Stimulated activated CD8-positive, alpha-beta memory T cell treated with anti-CD3 and anti-CD28 coated beads, Interleukin-2, amount 100 ng/mL, for 1 hour (primary cell): ENCODE data around the gene SOS1.
"Not testable (repeated sequence)": the region's sequence is repeated elsewhere in the genome, so short reads cannot be mapped to it uniquely, and the experiment has no call there.

Source experiments
- DNase-seq, 2 donors: peaks; one replicate each; pipeline ENCODE4 v3.0.0-alpha.2; 2020; ENCODE audit warnings: low read depth in 2 of 2

SOS1 gene

GRCh38 chr2:38968021-38968420, 152.8 kb downstream of the SOS1 start:
- DNase-seq = no peak

DNA sequence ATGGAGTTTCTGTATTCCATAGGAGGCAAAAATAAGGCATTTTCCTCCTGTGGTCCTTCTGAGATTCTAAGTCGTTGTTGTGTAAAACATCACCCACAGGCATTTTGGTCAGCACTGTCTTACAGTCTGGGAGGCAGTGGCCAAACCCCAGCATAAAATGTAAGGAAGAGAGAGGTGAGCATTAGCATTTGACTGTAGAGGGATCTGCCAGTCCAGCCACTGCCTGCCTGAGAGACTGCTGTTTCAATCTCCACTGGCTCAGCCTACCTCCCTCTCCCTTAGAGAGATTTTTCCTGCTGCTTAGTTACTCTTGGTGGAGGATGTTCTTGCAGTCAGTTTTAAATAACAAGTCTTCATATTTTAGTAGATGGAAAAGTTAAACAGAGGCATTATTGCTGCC, 154.2 kb downstream of the SOS1 start:
- DNase-seq = no peak

DNA sequence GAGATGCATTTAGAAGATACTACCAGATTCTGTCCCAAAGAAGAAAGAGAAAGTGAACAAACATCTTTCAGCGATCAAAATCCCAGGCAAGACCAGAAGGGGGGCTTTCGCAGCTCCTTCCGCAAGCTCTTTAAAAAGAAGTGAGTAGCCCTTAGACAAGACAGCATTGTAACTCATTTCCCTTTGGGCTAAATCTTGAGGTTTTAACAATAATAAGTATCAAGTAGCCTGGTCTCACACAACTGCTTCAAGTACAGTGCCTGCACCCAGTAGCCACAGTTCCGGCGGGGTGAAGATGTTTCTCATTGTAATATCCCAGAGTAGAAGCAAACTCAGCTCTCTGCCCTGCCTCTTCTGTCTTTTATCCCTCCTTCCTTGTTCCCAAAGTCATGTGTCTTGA, 154.8 kb downstream of the SOS1 start:
- DNase-seq = no peak

GRCh38 chr2:38960609-38961320, 160.1 kb downstream of the SOS1 start:
- no peak for DNase-seq

- peak in 1 of 2 donors; percentile 26 for DNase-seq
Measured at GRCh38 chr2:38959938-38960608, 160.8 kb downstream of the SOS1 start.

- no peak for DNase-seq
Measured at GRCh38 chr2:38959466-38959865, 161.4 kb downstream of the SOS1 start.

GRCh38 chr2:38957972-38958371, 162.9 kb downstream of the SOS1 start:
- no peak for DNase-seq

- no peak for DNase-seq
Measured at GRCh38 chr2:38951766-38952165, 169.1 kb downstream of the SOS1 start.

DNA sequence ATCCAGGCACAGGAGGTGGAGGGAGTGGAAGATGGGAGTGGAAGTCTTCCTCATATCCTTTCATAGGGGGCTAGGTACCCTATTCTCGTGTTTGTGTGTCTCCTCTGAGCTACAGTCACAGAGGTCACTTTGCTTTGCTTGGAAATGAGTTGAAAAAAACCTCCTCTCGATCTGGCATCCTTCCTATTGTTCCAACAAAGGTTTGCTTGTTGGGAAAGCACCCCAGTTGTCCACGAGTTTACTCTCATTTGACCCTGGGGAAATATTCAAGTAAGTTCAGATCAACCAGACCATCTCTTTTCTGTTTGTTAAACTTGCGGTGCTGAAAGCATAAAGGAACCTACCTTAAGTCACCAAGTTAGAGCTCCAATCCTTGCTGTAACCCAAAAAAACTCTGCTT, 171.9 kb downstream of the SOS1 start:
- no peak for DNase-seq

GRCh38 chr2:38948387-38948882, 172.4 kb downstream of the SOS1 start:
- no peak for DNase-seq

- DNase-seq = peak in 1 of 2 donors; percentile 16
Measured at GRCh38 chr2:38947241-38948239, 173.3 kb downstream of the SOS1 start.

DNA sequence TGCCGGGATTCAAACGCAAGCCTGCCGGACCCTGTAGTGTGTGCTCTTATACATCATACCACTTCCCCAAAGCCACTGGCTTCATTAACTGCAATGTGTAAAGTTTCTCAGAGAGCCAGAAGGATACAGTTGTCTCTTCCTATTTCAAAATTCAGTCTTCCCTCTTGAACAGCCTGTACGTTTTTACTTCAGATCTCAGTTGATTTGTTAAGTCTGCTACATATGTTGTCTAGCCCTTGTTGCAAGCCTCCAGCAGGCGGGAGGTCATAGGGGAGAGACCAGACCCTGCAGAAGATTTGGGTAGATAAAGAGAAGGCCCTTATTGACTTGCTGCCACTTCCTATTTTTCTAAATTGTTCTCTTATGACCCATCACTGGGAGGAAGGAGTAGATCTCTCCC, 174.9 kb downstream of the SOS1 start:
- no peak for DNase-seq

GRCh38 chr2:38945372-38945771, 175.5 kb downstream of the SOS1 start:
- no peak for DNase-seq

DNA sequence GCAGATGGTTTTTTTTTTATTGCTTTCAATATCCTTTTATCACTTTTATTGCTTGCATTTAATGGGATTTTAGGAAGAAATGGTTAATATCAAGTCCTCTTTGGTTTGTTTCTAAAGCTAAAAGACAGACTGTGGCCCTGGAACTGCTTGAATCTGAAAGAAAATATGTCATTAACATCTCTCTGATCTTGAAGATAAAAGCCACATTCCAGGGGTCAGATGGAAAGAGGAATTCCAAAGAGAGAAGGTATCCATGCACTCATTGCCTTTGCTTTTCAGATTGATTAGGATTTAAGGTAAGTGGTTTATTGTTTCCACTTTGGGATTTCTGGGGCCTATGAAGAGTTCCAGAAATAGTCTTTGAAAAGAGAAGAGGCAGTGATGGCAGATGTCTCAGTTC, 177.1 kb downstream of the SOS1 start:
- no peak for DNase-seq

DNA sequence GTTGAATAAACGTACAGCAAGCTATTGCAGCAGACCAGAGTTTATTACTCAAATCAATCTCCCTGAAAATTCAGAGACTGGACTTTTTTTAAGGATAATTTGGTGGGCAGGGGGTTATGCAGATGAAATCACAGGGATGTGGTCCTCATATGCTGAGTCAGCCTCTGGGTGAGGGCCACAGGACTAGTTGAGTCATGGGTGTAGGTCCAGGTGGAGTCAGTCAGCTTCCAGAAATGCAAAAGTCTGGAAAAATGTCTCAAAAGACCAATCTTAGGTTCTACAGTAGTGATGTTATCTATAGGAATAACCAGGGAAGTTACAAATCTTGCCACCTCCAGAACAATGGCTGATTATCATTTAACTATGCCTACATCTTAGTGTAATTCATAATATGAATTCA, 180.1 kb downstream of the SOS1 start:
- no peak for DNase-seq

GRCh38 chr2:38937548-38937947, 183.3 kb downstream of the SOS1 start:
- DNase-seq = no peak

- not testable (repeated sequence) for DNase-seq
Measured at GRCh38 chr2:38936516-38936915, 184.3 kb downstream of the SOS1 start.

DNA sequence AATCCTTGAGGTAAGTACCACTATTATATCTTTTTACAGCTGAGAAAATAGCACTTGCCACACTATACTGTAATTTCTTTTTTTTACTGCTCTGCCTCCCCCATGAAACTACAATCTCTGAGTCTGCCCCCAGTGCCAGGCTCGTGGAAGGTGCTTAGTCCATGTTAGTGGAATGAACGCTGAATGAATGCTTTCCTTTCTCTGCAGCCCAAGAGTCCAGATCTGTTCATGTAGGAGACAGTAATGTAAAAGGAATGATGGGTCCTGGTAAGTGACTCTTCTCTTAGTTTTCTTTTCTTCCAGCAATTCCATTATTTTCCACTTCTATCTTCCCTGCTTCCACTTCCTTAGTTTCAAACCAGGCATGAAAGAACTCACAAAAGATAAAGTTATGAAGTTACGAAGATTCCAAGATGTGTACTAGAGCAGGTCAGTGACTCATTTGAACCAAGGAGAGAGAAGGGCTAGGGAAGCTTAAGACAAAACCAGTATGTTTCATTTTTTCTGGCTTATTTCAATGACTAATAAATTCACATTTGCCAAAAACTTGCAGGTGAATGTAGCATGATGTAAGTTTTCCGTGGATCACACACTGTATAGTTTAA, 185.2 kb downstream of the SOS1 start:
- no peak for DNase-seq

DNA sequence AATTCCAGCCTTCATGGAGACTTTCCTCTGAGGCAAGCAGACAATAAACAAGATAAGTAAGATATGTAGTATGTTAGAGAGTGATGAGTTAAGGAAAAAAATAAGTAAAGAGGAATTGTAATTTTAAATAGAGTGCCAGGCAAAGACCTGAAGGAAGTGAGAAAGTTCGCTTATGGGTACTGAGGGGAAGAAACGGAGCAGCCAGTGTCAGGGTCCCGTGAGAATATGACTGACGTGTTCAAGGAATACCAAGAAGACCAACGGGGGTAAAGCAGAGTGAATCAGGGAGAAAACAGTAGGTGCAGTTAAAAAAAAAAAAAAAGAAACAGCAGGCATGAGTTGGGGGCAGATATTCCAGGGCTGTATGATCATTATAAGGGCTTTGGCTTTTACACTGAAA, 186.1 kb downstream of the SOS1 start:
- DNase-seq = no peak

DNA sequence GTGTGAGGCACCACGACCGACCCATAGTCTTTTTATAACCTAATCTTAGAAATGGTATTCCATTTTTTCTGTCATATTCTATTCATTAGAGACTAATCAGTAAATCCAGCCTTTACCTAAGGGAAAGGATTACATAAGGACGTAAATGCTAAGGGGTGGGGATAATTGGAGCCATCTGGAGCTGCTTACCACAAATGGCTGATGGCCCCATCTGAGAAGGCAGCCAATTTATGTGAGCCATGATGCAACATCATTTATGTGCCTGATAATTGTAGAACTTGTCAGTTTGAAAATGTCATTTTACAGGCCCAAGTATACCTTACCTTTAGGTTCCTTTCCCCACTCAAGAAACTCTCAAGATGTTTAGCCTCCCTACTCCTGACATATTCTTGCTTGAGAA, 187.2 kb downstream of the SOS1 start:
- no peak for DNase-seq

- no peak for DNase-seq
Measured at GRCh38 chr2:38932586-38932985, 188.3 kb downstream of the SOS1 start.
